WI38 (cell line): ENCODE results near the gene WDR13.

Experiments
- H3K4me3 ChIP-seq: 2 replicates; pipeline ENCODE4 v1.5.1; 2011; ENCODE audit warnings: low read depth, mild to moderate bottlenecking, control low read depth, low read length
- TF ChIP-seq, protein P1 (sequence below): IDR thresholded peaks from 2 replicates; pipeline ENCODE4 v1.5.1; 2012; ENCODE audit warnings: low read depth, mild to moderate bottlenecking, control low read depth, low read length

The WDR13 gene

DNA sequence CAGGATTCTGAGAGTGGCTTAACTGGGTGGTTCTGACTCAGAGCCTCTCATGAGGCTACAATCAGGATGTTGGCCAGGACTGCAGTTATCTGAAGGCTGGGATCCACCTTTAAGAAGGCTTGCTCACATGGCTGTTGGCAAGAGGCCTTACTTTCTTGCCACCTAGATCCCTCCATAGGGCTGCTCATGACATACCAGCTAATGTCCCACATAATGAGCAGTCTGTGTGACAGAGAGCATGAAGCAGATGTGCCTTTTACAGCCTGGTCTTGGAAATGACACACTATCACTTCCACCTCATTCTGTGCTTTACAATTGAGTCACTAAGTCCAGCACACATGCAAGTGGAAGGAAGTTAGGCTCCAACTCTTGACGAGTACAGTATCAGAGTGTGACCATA is 27.3 kb upstream of the WDR13 start:
- TF ChIP-seq, protein P1, sequence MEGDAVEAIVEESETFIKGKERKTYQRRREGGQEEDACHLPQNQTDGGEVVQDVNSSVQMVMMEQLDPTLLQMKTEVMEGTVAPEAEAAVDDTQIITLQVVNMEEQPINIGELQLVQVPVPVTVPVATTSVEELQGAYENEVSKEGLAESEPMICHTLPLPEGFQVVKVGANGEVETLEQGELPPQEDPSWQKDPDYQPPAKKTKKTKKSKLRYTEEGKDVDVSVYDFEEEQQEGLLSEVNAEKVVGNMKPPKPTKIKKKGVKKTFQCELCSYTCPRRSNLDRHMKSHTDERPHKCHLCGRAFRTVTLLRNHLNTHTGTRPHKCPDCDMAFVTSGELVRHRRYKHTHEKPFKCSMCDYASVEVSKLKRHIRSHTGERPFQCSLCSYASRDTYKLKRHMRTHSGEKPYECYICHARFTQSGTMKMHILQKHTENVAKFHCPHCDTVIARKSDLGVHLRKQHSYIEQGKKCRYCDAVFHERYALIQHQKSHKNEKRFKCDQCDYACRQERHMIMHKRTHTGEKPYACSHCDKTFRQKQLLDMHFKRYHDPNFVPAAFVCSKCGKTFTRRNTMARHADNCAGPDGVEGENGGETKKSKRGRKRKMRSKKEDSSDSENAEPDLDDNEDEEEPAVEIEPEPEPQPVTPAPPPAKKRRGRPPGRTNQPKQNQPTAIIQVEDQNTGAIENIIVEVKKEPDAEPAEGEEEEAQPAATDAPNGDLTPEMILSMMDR, result no peak
- H3K4me3 ChIP-seq, result no peak overlapping the region

DNA sequence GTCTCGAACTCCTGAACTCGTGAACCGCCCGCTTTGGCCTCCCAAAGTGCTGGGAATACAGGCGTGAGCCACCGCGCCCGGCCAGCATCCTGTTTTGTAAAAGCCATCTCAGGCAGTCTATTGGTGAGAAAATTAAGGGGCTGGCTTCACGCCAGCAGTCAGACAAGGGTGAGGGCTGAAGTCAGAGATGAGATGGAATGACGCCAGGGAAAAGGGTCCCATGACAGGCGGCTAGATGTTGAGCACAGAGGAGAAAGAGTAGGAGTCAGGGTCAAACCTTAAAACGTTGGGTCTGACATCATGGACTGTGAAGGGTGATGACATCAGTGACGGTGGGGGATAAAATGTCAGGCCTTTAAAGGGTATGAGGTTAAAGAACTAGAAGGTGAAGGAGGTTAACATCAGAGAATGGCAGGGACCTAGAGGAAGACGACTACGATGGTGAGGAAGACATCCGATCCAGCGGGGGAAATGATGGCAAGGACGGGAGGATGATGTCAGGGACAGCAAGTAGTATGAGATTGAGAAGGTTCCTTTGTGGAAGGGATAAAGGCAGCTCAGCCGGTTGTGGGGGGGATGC is 23.5 kb upstream of the WDR13 start:
- peak overlapping the region; percentile 67 for H3K4me3 ChIP-seq
- TF ChIP-seq, protein P1, result no peak

DNA sequence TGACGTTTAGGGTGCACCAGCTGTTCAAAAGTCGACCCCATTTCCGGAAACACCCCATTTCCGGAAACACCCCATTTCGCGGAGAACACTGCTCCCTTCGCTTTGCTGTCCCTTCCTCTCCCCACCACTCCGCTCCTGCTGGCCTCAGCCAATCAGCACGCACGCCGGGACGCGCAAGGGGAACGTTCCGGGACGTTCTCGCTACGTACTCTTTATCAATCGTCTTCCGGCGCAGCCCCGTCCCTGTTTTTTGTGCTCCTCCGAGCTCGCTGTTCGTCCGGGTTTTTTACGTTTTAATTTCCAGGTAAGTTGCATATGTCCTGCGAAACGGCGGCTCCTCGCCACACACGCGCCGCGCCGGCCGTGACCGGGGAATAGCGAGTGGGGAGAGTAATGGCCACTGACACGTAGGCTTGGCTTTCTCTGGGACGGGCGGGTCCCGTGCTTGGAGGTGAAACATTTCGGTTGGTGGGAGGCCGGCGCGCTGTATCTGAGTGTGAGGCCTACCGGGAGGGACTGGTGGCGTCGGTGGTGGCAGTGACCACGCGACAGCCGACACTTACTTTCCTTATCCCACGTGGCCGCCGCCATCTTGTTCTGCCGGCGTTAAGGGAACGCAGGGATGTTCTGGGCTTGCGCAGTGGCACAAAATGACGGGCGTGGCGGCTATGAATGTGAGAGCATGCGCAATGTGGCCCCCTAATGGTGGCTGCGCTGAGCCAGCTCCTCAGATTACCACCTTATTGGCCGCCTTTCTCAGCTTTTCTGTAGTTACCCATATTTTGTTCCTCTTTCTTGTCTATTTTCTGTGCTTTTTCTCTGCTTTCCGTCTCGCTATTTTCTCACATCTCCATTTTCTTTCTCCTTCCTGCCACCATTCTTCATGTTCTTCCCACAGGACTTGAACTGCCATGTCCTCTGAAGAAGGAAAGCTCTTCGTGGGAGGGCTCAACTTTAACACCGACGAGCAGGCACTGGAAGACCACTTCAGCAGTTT is 22.7 kb upstream of the WDR13 start, which contains the start of gene RBM3:
RBM3 (plus strand) TSS at position 215 of the 997 bp plus-strand sequence; CDS start at position 912, 697 bp downstream.
- TF ChIP-seq, protein P1, result no peak
- H3K4me3 ChIP-seq, result peak within 1 kb of the TSS; percentile 67

DNA sequence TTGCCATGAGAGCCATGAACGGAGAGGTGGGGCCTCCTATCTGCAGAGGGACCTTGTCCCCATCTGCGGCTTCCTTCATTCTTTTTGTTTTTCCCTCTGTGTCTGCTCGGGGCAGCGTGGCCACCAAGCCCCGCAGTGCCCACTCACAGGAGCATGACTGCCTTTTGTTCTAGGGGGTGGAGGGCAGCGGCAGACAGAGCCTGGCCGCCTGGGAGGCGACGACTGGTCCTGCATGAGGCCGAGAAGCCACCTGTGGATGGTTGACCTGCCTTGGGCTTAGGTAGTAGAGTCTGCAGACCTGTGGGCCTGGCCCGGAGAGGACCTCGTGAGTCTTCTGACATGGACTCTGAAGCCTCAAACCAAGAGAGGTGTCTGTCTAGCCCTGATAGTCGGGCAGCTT is 21.6 kb upstream of the WDR13 start:
- TF ChIP-seq, protein P1, result no peak
- peak overlapping the region; percentile 67 for H3K4me3 ChIP-seq

DNA sequence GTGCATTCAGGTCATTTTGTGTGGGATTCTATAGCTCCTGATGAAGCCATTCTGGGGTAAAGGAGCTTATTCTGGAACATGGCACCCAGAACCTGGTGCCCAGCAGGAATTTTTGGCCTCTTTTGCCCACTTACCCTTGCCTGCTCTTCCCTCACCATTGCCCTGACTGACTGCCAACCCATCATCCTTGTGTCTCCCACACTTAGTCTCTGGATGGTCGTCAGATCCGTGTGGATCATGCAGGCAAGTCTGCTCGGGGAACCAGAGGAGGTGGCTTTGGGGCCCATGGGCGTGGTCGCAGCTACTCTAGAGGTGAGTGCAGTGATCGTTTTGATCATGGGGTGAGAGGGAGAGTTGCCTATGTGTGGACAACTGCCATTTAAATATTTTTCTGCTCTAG is 21.2 kb upstream of the WDR13 start:
- TF ChIP-seq, protein P1, result no peak
- peak overlapping the region; percentile 67 for H3K4me3 ChIP-seq

DNA sequence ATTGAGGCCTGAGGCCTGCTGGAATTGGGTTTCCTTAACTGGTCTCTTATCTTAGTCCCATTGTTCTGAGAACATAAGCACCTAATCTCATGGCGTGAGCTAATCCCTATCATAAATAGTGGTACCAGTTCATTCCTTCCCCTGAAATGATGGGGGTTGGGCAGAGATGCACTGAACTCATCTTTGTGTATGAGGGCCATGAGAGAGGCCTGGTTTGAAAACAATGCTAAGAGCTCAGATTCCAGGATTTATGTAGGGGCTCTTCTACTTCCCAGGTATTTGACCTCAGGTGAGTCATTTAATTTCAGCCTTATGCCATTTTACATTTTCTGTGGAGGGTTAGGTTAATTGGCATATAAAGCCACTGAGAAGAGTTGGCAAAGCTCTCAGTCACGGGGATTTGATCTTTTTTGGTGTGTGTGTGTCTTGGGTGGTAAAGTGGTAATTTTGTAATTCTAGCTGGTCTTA is 18.6 kb upstream of the WDR13 start:
- H3K4me3 ChIP-seq, result no peak overlapping the region
- TF ChIP-seq, protein P1, result no peak

DNA sequence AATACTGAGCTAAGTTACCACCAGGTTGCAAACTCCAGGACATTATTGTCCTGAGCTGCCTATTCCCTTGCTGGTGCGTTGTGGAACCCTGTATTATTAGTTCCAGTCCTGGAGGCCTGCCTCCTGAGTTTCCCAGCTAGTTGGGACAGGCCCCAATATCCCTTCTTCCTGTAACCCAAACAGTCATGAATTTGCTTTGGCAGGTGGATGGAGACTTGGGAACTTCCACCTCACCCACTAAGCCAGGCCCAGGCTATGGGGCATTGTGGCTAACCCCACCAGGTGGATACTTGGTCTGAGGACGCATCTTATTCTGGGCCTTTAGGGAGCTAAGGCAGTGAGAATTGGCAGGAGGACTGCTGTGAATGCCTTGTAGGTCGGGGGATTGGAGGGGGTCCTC is 18.0 kb upstream of the WDR13 start:
- H3K4me3 ChIP-seq, result no peak overlapping the region
- TF ChIP-seq, protein P1, result no peak
